Measurements from ENCODE around the gene TNNI3. TPM values are rescaled to one million over a fixed set of nuclear protein-coding genes. Genes with fewer than 3 reads are reported as not detected.
"Not testable (repeated sequence)": the region's sequence is repeated elsewhere in the genome, so short reads cannot be mapped to it uniquely, and the experiment has no call there.

Gene TNNI3
- total and polyA plus RNA-seq, 3 donors from 2014 or later: 14.2 to 30.3 (median 20.8) TPM

- TF ChIP-seq POLR2A (IDR thresholded peaks at IDR 0.05) (no peak), CTCF (IDR thresholded peaks at IDR 0.05) (no peak)
- Histone ChIP-seq H3K9me3 (no peaks in the 10 kb centered on the region), H3K27me3 (no peaks in the 10 kb centered on the region), H3K4me3 (no peak overlapping the region), H3K36me3 (ENCODE audit: low read depth, missing control alignments) (no peaks in the 10 kb centered on the region), H3K27ac (peak overlapping the region in 1 of 2 donors; percentile 79), H3K4me1 (peaks cover 28% of the 10 kb centered on the region)
- DNase-seq: no peak
- 91 to 96% methylated on average over 11 to 17 of the region's 25 CpGs for WGBS, 2 donors
- intact Hi-C loops (cut with DNase I; ENCODE audit: low total_unique reads): no loop called here
Observed at GRCh38 chr19:55112246-55112776, 45.2 kb downstream of the TNNI3 start.

- 79 to 84% methylated on average over 17 to 21 of the region's 21 CpGs for WGBS, 2 donors
- no peak overlapping the region for H3K4me3 ChIP-seq
- no peaks in the 10 kb centered on the region for H3K36me3 ChIP-seq (ENCODE audit: low read depth, missing control alignments)
- intact Hi-C loops (cut with DNase I; ENCODE audit: low total_unique reads): no loop called here
- no peak for DNase-seq
- no peaks in the 10 kb centered on the region for H3K27me3 ChIP-seq
- peak overlapping the region; percentile 24 to 36 for H3K27ac ChIP-seq
- H3K9me3 ChIP-seq: no peaks in the 10 kb centered on the region
- H3K4me1 ChIP-seq: peaks cover 28% of the 10 kb centered on the region
- TF ChIP-seq POLR2A (IDR thresholded peaks at IDR 0.05): no peak
- TF ChIP-seq CTCF (IDR thresholded peaks at IDR 0.05): no peak
Observed at GRCh38 chr19:55111238-55111831, 46.2 kb downstream of the TNNI3 start.

- intact Hi-C loops (cut with DNase I; ENCODE audit: low total_unique reads): no loop called here
- Histone ChIP-seq H3K27me3 (no peaks in the 10 kb centered on the region), H3K4me3 (no peak overlapping the region), H3K9me3 (no peaks in the 10 kb centered on the region), H3K4me1 (peaks cover 17% of the 10 kb centered on the region), H3K27ac (no peak overlapping the region), H3K36me3 (ENCODE audit: low read depth, missing control alignments) (no peaks in the 10 kb centered on the region)
- 84 to 87% methylated on average over 15 to 19 of the region's 20 CpGs for WGBS, 2 donors
- no peak for DNase-seq
- TF ChIP-seq POLR2A (IDR thresholded peaks at IDR 0.05) (no peak), CTCF (IDR thresholded peaks at IDR 0.05) (no peak)
Observed at GRCh38 chr19:55109527-55110291, 47.8 kb downstream of the TNNI3 start.

- H3K4me3 ChIP-seq; intact Hi-C loops (cut with DNase I; ENCODE audit: low total_unique reads); H3K27ac ChIP-seq; H3K36me3 ChIP-seq (ENCODE audit: low read depth, missing control alignments); H3K4me1 ChIP-seq; H3K9me3 ChIP-seq; DNase-seq; H3K27me3 ChIP-seq: not testable (repeated sequence)
- 97 to 98% methylated on average over 3 of the region's 3 CpGs for WGBS, 2 donors
Observed at GRCh38 chr19:55107252-55107651, 50.3 kb downstream of the TNNI3 start.

GRCh38 chr19:55106591-55106990 is 50.9 kb downstream of the TNNI3 start:
- H3K27ac ChIP-seq: no peak overlapping the region
- H3K36me3 ChIP-seq (ENCODE audit: low read depth, missing control alignments): no peaks in the 10 kb centered on the region
- H3K9me3 ChIP-seq: no peaks in the 10 kb centered on the region
- H3K4me1 ChIP-seq: no peaks in the 10 kb centered on the region
- no peak for TF ChIP-seq CTCF (IDR thresholded peaks at IDR 0.05)
- TF ChIP-seq POLR2A (IDR thresholded peaks at IDR 0.05): no peak
- intact Hi-C loops (cut with DNase I; ENCODE audit: low total_unique reads): no loop called here
- DNase-seq: no peak
- H3K4me3 ChIP-seq: no peak overlapping the region
- no peaks in the 10 kb centered on the region for H3K27me3 ChIP-seq
- WGBS, 2 donors: 92 to 100% methylated on average over 5 to 6 of the region's 6 CpGs
